ENCODE results near the gene ZBTB48. TPM values are rescaled to one million over a fixed set of nuclear protein-coding genes. Genes with fewer than 3 reads are reported as not detected.
"Not testable (repeated sequence)": the region's sequence is repeated elsewhere in the genome, so short reads cannot be mapped to it uniquely, and the experiment has no call there.

Gene ZBTB48
- total RNA-seq, 2 experiments from 2014 or later: 23.2 to 26.0 TPM

DNA sequence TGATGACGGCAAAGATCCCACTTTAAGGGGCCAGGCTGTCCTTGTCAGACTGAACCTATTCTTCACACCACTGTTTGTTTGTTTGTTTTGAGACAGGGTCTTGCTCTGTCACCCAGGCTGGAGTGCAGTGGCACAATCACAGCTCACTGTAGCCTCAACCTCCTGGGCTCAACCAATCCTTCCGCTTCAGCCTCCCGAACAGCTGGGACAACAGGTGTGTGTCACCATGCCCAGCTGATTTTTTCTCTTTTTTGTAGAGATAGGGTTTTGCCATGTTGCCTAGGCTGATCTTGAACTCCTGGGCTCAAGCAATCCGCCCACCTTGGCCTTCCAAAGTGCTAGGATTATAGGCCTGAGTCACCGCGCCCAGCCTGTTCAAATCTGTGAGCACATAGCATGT lies 57.0 kb downstream of the ZBTB48 start:
- DNase-seq; ATAC-seq; H3K9me3 Mint-ChIP-seq (ENCODE audit: low read depth): not testable (repeated sequence)

GRCh38 chr1:6637770-6638169 lies 58.0 kb downstream of the ZBTB48 start:
- Mint-ChIP-seq H3K9me3 (ENCODE audit: low read depth) (no peaks in the 10 kb centered on the region), H3K36me3 (ENCODE audit: low read depth) (peaks cover 45% of the 10 kb centered on the region), H3K4me3 (no peak overlapping the region), H3K4me1 (no peaks in the 10 kb centered on the region), H3K27ac (no peak overlapping the region), H3K27me3 (no peaks in the 10 kb centered on the region)
- intact Hi-C loops (cut with DNase I, micrococcal nuclease): no loop called here
- POLR2A ChIA-PET: no interaction called here
- ATAC-seq (no peak), DNase-seq (no peak)
- CTCF ChIA-PET: interaction anchor here (0.5 to 1.3 kb wide), 6 partner anchors 9 to 596 kb away, joined by 3 to 4 read pairs (median 4); no protein-coding TSS in a partner anchor

More for the DNA sequence above, 57.0 kb downstream of the ZBTB48 start:
- H3K4me3 Mint-ChIP-seq; POLR2A ChIA-PET; H3K27me3 Mint-ChIP-seq; H3K4me1 Mint-ChIP-seq; H3K27ac Mint-ChIP-seq; intact Hi-C loops (cut with DNase I, micrococcal nuclease): not testable (repeated sequence)
- CTCF ChIA-PET: interaction anchor here (0.7 kb wide), 1 partner anchor 375 kb away, joined by 4 read pairs; no protein-coding TSS in a partner anchor
- H3K36me3 Mint-ChIP-seq (ENCODE audit: low read depth): peaks cover 43% of the 10 kb centered on the region

DNA sequence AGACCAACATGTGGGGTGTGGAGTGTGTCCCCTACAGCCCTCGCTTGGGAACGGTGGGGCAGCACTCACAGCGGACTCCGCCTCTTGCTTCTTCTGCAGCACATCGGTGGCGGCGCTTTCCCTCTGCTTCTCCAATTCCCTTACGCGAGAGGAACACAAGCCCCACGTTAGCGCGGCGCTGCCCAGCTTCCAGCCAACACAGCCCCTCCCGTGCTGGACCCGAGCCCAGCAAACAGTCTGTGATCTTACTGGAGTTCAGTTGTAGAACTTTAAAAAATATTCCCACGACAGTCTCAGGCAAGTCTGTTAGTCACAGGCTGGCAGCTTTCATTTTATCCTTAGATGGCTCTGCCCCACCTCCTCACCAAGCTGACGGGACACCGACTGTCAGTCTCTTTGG lies 58.4 kb downstream of the ZBTB48 start:
- Mint-ChIP-seq H3K4me1 (no peaks in the 10 kb centered on the region), H3K27ac (no peak overlapping the region), H3K4me3 (no peak overlapping the region), H3K27me3 (no peaks in the 10 kb centered on the region), H3K9me3 (ENCODE audit: low read depth) (no peaks in the 10 kb centered on the region), H3K36me3 (ENCODE audit: low read depth) (peaks cover 44% of the 10 kb centered on the region)
- intact Hi-C loops (cut with DNase I, micrococcal nuclease): no loop called here
- ATAC-seq: no peak
- DNase-seq: no peak
- ChIA-PET CTCF (interaction anchor here (0.8 to 1.3 kb wide), 2 partner anchors 10 to 13 kb away, joined by 3 to 4 read pairs; no protein-coding TSS in a partner anchor), POLR2A (no interaction called here)

Other genes starting within 250 kb of the ZBTB48 start
- 10 to 100 TPM; 93.8 to 99.2 TPM for gene ACOT7, start 186.2 kb upstream of the ZBTB48 start, total RNA-seq
- gene HES2, start 160.1 kb upstream of the ZBTB48 start, total RNA-seq: under 1 TPM in 1 of 2 experiments, not detected in 1; 0.05 TPM
- under 1 TPM; 0.14 to 0.55 TPM for gene ESPN, start 155.2 kb upstream of the ZBTB48 start, total RNA-seq
- gene TNFRSF25, start 113.8 kb upstream of the ZBTB48 start, total RNA-seq: 10 to 100 TPM; 57.3 to 66.7 TPM
- gene PLEKHG5, start 88.3 kb upstream of the ZBTB48 start, total RNA-seq: 1 to 10 TPM in 1 of 2 experiments, under 1 TPM in 1; 0.76 to 1.1 TPM
- gene NOL9, start 25.5 kb upstream of the ZBTB48 start, total RNA-seq: 10 to 100 TPM; 37.4 to 44.7 TPM
- under 1 TPM in 1 of 2 experiments, not detected in 1; 0.07 TPM for gene TAS1R1, start 24.7 kb upstream of the ZBTB48 start, total RNA-seq
- 10 to 100 TPM; 12.4 to 15.7 TPM for gene KLHL21, start 22.9 kb downstream of the ZBTB48 start, total RNA-seq
- 10 to 100 TPM; 13.2 to 13.6 TPM for gene PHF13, start 33.7 kb downstream of the ZBTB48 start, total RNA-seq
- 10 to 100 TPM; 19.4 to 22.1 TPM for gene THAP3, start 44.9 kb downstream of the ZBTB48 start, total RNA-seq
- 10 to 100 TPM; 53.2 to 62.0 TPM for gene DNAJC11, start 121.8 kb downstream of the ZBTB48 start, total RNA-seq
- 10 to 100 TPM; 62.3 to 76.7 TPM for gene CAMTA1, start 205.5 kb downstream of the ZBTB48 start, total RNA-seq

All from activated CD4-positive, alpha-beta T cell treated with anti-CD3 and anti-CD28 coated beads for 36 hours (primary cell).